Colonic mucosa (tissue), 4 donors: ENCODE data around the gene DOK3. TPM values are rescaled to one million over a fixed set of nuclear protein-coding genes. Genes with fewer than 3 reads are reported as not detected.

Experiments used
- DNase-seq: peaks from one replicate; pipeline ENCODE4 v3.0.0-alpha.2; 2020
- H3K27ac ChIP-seq: fragments of 200-600 bp; one replicate; pipeline ENCODE4 v1.8.0; 2021
- H3K27me3 ChIP-seq: fragments of 200-600 bp; one replicate; pipeline ENCODE4 v1.8.0; 2021
- H3K36me3 ChIP-seq: fragments of 200-600 bp; one replicate; pipeline ENCODE4 v1.8.0; 2021
- H3K4me1 ChIP-seq: fragments of 200-600 bp; one replicate; pipeline ENCODE4 v1.8.0; 2021; ENCODE audit warnings: mild to moderate bottlenecking
- H3K4me3 ChIP-seq: fragments of 200-600 bp; one replicate; pipeline ENCODE4 v1.8.0; 2021
- H3K9ac ChIP-seq, 2 donors: one replicate each; pipeline ENCODE4 v1.7.0; 2013; ENCODE audit warnings: control low read depth in 2 of 2, low read depth in 2 of 2, low read length in 2 of 2
- H3K9me3 ChIP-seq: fragments of 200-600 bp; one replicate; pipeline ENCODE4 v1.8.0; 2021
- intact Hi-C: fragments of 100-400 bp; cut with DNase I; formaldehyde crosslinking; loops from one replicate; pipeline ENCODE4 v1.14.1; 2022
- total RNA-seq, 2 donors: library from RNA; stranded (reverse); fragmentation: NEBNext Ultra II Directional in 1 of 2; extraction: Animal tissue kit (Norgen Biotek cat#: 25700) in 1 of 2; gene quantifications; one replicate each; pipeline ENCODE4 v1.2.1, GENCODE V29; 2021
- TF ChIP-seq, protein P1 (sequence below): fragments of 200-600 bp; IDR thresholded peaks from one replicate; pipeline ENCODE4 v1.8.0; 2022; ENCODE audit warnings: antibody characterized with exemption, mild to moderate bottlenecking
- donor health status: healthy.
- donor health status: DM: no; HTN: no; CAD: no.
- donor health status: DM: no; HTN: no; CAD: no.

Gene DOK3
- total RNA-seq, 2 donors from 2014 or later: 4.1 to 8.9 TPM

DNA sequence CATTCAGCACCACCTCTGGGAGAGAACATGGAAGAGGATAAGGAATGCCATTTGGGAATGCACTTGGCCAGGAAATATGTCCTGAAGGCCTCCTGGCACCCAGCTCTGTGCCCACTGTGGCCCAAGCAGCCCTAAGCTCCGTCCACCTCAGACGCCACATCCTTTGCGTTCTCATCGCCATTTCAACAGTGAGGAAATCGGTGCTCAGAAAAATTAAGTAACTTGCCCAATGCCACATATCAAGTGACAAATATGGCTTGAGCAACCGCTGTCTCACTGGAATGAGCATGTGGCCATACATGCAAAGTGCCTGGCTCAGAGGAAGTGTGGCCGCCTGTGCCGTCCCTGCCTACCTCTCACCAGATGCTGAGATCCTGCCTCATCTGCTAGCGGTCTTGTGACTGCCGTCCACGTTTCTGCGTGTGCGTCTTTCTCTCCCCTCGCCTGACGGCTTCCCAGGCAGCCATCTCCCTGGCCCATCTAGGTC lies 984 bp upstream of the DOK3 start:
- no peak overlapping the region for H3K9ac ChIP-seq
- peak overlapping the region; percentile 40 for H3K27ac ChIP-seq
- DNase-seq: no peak
- no peak overlapping the region for H3K4me3 ChIP-seq
- no peaks in the 10 kb centered on the region for H3K27me3 ChIP-seq
- TF ChIP-seq, protein P1, sequence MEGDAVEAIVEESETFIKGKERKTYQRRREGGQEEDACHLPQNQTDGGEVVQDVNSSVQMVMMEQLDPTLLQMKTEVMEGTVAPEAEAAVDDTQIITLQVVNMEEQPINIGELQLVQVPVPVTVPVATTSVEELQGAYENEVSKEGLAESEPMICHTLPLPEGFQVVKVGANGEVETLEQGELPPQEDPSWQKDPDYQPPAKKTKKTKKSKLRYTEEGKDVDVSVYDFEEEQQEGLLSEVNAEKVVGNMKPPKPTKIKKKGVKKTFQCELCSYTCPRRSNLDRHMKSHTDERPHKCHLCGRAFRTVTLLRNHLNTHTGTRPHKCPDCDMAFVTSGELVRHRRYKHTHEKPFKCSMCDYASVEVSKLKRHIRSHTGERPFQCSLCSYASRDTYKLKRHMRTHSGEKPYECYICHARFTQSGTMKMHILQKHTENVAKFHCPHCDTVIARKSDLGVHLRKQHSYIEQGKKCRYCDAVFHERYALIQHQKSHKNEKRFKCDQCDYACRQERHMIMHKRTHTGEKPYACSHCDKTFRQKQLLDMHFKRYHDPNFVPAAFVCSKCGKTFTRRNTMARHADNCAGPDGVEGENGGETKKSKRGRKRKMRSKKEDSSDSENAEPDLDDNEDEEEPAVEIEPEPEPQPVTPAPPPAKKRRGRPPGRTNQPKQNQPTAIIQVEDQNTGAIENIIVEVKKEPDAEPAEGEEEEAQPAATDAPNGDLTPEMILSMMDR: no peak
- peaks cover 4% of the 10 kb centered on the region for H3K4me1 ChIP-seq
- intact Hi-C loops: loop anchor here (10.0 kb wide), 1 partner anchor 84 kb away; the partner anchor contains the start of gene TMED9
- H3K9me3 ChIP-seq: no peaks in the 10 kb centered on the region
- H3K36me3 ChIP-seq: peaks cover 16% of the 10 kb centered on the region

DNA sequence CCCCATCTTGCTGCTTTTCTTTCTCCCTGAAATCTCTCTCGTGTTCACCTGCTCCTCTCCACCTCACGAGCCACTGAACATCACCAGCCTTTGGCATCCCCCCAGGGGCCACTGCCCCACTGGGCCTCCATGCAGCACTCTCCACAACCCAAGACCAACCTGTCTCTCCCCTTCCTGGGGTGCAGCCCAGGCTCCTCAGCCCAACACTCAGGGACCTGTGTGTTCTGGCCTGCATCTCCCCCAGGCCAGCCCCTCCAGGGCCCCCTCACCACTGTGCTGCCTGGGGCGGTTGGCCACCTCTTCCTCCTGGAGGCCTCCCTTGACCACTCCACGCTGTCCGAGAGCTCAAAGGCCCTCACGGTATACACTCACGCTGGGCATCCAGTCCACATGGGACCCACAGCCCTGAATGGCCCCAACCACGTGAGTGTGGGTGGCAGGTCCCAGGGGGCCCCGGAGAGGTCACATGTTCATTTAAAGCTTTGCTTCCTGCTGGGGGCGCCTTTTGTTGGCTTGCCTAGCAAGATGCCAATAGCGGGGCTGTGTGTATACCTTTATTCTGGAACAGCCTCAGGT lies 453 bp upstream of the DOK3 start:
- no peaks in the 10 kb centered on the region for H3K27me3 ChIP-seq
- H3K9ac ChIP-seq: peak overlapping the region in 1 of 2 donors; percentile 56
- H3K27ac ChIP-seq: peak overlapping the region; percentile 40
- H3K9me3 ChIP-seq: no peaks in the 10 kb centered on the region
- DNase-seq: no peak
- intact Hi-C loops: loop anchor here (10.0 kb wide), 1 partner anchor 85 kb away; the partner anchor contains the start of gene TMED9
- TF ChIP-seq, protein P1: no peak
- no peak overlapping the region for H3K4me3 ChIP-seq
- no peaks in the 10 kb centered on the region for H3K4me1 ChIP-seq
- peaks cover 16% of the 10 kb centered on the region for H3K36me3 ChIP-seq

DNA sequence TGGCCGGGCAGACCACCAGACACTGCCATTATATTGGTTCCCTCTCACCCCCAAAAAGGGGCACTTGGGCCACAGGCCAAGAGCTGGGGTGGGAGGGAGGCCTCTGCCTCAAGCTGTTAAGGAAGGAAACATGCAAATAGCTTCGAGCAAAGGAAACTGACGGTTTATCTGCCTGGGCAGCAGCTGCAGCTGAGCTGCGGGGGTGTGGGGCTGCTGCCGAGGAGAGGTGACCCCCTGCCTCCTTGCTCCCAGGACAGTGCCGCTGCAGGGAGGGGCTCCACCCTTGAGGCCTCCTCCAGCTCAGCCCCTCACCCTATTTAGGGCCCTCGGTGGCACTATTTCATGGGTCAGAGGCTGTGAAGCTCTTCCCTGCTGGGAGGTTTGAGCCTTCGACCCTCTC lies 789 bp downstream of the DOK3 start:
- intact Hi-C loops: no loop called here
- Histone ChIP-seq H3K4me3 (peak overlapping the region; percentile 30), H3K27me3 (no peaks in the 10 kb centered on the region), H3K4me1 (no peaks in the 10 kb centered on the region), H3K27ac (peak overlapping the region; percentile 57), H3K9ac (peak overlapping the region; percentile 40 to 56), H3K9me3 (no peaks in the 10 kb centered on the region), H3K36me3 (peaks cover 16% of the 10 kb centered on the region)
- TF ChIP-seq, protein P1: no peak
- DNase-seq: no peak

DNA sequence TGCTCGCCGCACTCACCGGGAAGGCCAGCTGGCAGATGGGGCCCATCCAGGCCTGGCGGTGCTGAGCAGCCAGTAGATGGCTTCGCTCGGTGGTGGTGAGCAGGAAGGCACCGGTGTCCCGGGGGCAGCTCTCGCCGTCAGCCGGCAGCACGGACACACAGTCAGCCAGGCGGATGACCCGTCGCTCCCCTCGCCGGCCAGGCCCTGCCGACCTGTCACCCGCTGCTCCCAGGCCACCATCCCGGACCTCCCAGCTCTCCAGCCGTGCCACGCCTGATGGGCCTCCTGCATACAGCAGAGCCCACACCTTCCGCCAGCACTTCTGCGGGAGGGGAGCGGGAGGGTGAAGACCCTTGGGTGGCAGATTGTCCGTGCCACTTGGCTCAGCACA lies 1.4 kb downstream of the DOK3 start:
- TF ChIP-seq, protein P1: no peak
- Histone ChIP-seq H3K27me3 (no peaks in the 10 kb centered on the region), H3K4me3 (peak overlapping the region; percentile 30), H3K4me1 (no peaks in the 10 kb centered on the region), H3K36me3 (peaks cover 13% of the 10 kb centered on the region), H3K9ac (peak overlapping the region; percentile 40 to 56), H3K9me3 (no peaks in the 10 kb centered on the region), H3K27ac (peak overlapping the region; percentile 57)
- intact Hi-C loops: no loop called here
- DNase-seq: no peak

DNA sequence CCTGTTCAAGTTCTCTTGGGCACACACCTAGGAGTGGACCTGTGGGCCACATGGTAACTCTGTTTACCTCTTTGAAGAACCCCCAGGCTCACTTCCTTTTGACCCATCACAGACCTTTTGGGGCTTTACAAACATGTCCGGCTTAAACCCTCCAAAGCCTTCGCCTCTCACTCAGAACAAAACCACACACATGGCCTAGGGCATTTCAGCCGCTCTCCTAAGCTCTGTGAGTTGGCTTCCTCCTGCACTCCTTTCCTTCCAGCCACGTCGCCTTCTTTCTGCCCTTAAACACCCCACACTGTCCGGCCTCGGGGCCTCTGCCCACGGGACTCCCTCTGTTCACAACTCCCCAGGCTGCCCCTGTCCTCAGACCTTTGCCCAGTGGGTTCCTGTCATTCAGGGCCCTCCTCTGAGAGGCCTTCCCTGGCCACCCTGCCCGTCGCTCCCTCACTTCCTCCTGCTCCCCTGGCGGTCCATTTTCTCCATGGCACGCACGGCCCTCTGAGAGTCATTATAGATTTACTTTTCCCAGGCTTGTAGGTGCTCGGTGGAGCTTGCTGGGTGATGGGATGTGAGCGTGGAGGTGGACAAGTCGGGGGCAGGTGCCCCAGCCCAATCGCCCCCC lies 1.9 kb downstream of the DOK3 start:
- peaks cover 9% of the 10 kb centered on the region for H3K36me3 ChIP-seq
- H3K4me1 ChIP-seq: no peaks in the 10 kb centered on the region
- no peaks in the 10 kb centered on the region for H3K9me3 ChIP-seq
- no peak overlapping the region for H3K27ac ChIP-seq
- DNase-seq: no peak
- intact Hi-C loops: no loop called here
- H3K27me3 ChIP-seq: no peaks in the 10 kb centered on the region
- H3K9ac ChIP-seq: peak overlapping the region in 1 of 2 donors; percentile 56
- peak overlapping the region; percentile 30 for H3K4me3 ChIP-seq
- TF ChIP-seq, protein P1: no peak
